ENCODE data around the gene KAZN.

Gene KAZN

DNA sequence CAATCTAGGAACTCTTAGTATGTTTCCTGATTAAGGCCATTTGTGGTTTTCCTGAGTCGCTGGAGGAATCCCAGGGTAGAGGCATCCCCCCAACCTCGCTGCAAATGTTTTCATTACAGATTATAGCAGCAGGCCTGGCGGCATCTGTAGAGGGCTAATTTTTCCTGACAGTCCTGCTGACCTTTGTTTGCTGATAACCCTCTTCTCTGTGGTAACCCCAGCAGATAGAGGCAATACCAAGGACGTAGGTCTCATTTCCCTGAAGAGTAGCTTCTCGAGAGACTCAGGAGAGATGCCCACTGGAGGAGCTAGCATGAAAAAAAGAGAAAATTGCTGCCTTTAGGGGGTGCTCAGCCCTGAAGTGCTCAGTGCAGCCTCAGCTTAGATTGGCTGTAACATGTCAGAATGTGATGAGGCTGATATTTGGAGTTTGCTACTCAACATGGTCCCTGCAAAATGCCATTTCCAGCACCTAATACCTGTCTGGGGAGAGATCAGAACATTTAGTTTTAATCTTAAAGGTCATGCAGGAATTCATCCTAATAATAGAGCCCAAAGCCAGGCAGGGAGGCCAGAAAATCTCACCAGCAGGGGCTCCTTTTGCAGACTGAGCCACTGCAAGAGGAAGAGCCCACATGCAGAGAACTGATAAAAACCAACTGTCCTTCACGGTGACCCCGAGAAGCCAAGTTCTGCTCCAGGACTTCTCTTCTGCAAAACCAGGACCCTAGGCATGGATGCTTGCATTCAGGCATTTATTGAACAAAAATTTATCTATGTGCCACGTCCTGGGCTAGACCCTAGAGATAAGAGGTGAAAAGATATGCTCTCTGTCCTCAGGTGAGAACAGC is 184.5 kb downstream of the KAZN start:
- Histone ChIP-seq H4K20me1 (ENCODE audit: insufficient read depth, low read length, poor library complexity, severe bottlenecking) (no peaks in the 10 kb centered on the region), H3F3A (ENCODE audit: low read depth) (no peaks in the 10 kb centered on the region), H3K4me3 (ENCODE audit: low read length, poor library complexity, severe bottlenecking) (no peak overlapping the region), H3K9me2 (replicated peaks; ENCODE audit: low read depth, low read length) (no peaks in the 10 kb centered on the region), H2AFZ (ENCODE audit: low read length) (no peak overlapping the region), H3K9ac (ENCODE audit: low read depth, low read length, poor library complexity, severe bottlenecking) (no peak overlapping the region), H3K36me3 (ENCODE audit: insufficient read depth, low read length) (no peaks in the 10 kb centered on the region), H3K79me2 (ENCODE audit: insufficient read depth, low read length) (no peaks in the 10 kb centered on the region), H3K4me2 (ENCODE audit: low read depth, low read length, poor library complexity, severe bottlenecking) (no peak overlapping the region), H3K4me1 (ENCODE audit: insufficient read depth, low read length, poor library complexity, severe bottlenecking) (peaks cover 17% of the 10 kb centered on the region), H3K9me3 (ENCODE audit: insufficient read depth, low read depth, low read length) (no peaks in the 10 kb centered on the region), H3K27me3 (ENCODE audit: insufficient read depth, low read length, poor library complexity, severe bottlenecking) (no peaks in the 10 kb centered on the region)
- TF ChIP-seq, protein P1, sequence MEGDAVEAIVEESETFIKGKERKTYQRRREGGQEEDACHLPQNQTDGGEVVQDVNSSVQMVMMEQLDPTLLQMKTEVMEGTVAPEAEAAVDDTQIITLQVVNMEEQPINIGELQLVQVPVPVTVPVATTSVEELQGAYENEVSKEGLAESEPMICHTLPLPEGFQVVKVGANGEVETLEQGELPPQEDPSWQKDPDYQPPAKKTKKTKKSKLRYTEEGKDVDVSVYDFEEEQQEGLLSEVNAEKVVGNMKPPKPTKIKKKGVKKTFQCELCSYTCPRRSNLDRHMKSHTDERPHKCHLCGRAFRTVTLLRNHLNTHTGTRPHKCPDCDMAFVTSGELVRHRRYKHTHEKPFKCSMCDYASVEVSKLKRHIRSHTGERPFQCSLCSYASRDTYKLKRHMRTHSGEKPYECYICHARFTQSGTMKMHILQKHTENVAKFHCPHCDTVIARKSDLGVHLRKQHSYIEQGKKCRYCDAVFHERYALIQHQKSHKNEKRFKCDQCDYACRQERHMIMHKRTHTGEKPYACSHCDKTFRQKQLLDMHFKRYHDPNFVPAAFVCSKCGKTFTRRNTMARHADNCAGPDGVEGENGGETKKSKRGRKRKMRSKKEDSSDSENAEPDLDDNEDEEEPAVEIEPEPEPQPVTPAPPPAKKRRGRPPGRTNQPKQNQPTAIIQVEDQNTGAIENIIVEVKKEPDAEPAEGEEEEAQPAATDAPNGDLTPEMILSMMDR (conservative IDR thresholded peaks at IDR 0.05; ENCODE audit: low read length) = peak; percentile 45
- TF ChIP-seq EZH2phosphoT487 (IDR thresholded peaks at IDR 0.05; ENCODE audit: borderline replicate concordance) = no peak

DNA sequence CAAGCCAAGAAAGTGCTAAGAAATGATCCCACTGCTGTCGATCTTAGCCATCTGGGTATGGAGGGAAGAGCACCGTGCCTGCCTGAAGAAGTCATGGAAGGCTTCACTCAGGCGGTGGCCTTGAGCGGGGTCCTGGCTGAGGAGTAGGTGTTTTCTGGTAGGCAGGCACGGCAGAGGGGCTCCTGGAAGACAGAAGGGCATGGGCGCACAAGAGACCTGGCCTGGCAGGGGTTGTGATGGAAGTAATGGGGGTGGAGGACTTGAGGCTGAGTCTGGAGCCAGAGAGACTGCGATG is 185.1 kb downstream of the KAZN start:
- H3K4me3 ChIP-seq (ENCODE audit: low read length, poor library complexity, severe bottlenecking) = no peak overlapping the region
- TF ChIP-seq, protein P1 (conservative IDR thresholded peaks at IDR 0.05; ENCODE audit: low read length) = no peak
- no peak for TF ChIP-seq EZH2phosphoT487 (IDR thresholded peaks at IDR 0.05; ENCODE audit: borderline replicate concordance)
- H2AFZ ChIP-seq (ENCODE audit: low read length) = no peak overlapping the region
- no peaks in the 10 kb centered on the region for H3K79me2 ChIP-seq (ENCODE audit: insufficient read depth, low read length)
- no peak overlapping the region for H3K4me2 ChIP-seq (ENCODE audit: low read depth, low read length, poor library complexity, severe bottlenecking)
- H3K9ac ChIP-seq (ENCODE audit: low read depth, low read length, poor library complexity, severe bottlenecking) = no peak overlapping the region
- H4K20me1 ChIP-seq (ENCODE audit: insufficient read depth, low read length, poor library complexity, severe bottlenecking) = no peaks in the 10 kb centered on the region
- no peaks in the 10 kb centered on the region for H3K27me3 ChIP-seq (ENCODE audit: insufficient read depth, low read length, poor library complexity, severe bottlenecking)
- H3K4me1 ChIP-seq (ENCODE audit: insufficient read depth, low read length, poor library complexity, severe bottlenecking) = peaks cover 11% of the 10 kb centered on the region
- H3K9me2 ChIP-seq (replicated peaks; ENCODE audit: low read depth, low read length) = no peaks in the 10 kb centered on the region
- H3K36me3 ChIP-seq (ENCODE audit: insufficient read depth, low read length) = no peaks in the 10 kb centered on the region
- no peaks in the 10 kb centered on the region for H3F3A ChIP-seq (ENCODE audit: low read depth)
- H3K9me3 ChIP-seq (ENCODE audit: insufficient read depth, low read depth, low read length) = no peaks in the 10 kb centered on the region

DNA sequence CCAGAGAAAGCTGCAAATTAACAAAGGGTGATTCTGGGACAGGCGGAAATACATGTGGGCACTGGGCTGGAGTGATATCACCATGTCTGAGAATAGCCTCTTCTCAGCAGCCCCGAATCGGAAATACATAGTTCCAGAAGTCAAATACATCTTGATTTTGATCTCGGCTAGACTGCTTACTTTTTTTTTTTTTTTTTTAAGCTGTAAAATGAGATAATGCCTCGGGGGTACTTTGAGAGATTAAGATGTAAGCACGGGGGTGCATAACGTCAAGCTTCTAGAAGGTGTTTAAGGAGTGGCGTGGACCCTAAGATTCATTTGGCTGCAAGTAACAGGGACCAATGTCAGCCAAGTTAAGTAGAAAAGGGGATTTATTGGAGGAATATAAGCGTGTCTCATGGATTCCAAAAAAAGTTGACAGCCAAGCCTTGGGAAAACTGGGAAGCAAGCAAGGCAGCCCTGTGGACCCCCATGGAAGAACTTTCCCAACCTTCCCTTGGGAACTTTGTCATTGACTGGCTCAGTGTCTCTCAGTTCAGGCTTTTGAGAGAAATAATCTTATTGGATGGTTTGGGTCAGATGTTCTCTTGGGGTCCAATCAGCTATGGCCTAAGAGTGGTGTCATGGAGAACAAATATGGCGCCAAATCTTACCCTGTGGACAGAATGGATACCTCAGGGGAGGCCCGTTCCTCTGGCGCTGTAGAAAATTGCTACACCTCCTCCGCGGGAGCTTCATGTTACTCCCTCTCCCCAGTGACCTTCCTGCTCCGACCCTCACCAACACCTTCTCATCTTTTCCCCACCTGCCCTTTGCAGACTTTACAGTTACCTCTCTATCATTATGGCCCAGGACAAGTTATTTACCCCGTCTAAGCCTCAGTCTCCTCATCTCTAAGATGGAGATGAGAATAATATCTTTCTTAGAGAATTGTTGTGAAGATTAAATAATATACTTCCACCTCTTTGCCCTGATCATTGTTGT is 186.6 kb downstream of the KAZN start:
- no peaks in the 10 kb centered on the region for H3F3A ChIP-seq (ENCODE audit: low read depth)
- no peaks in the 10 kb centered on the region for H3K36me3 ChIP-seq (ENCODE audit: insufficient read depth, low read length)
- no peak overlapping the region for H3K4me3 ChIP-seq (ENCODE audit: low read length, poor library complexity, severe bottlenecking)
- H3K4me1 ChIP-seq (ENCODE audit: insufficient read depth, low read length, poor library complexity, severe bottlenecking) = peaks cover 5% of the 10 kb centered on the region
- no peaks in the 10 kb centered on the region for H3K9me2 ChIP-seq (replicated peaks; ENCODE audit: low read depth, low read length)
- H3K9ac ChIP-seq (ENCODE audit: low read depth, low read length, poor library complexity, severe bottlenecking) = no peak overlapping the region
- H2AFZ ChIP-seq (ENCODE audit: low read length) = no peak overlapping the region
- H3K27me3 ChIP-seq (ENCODE audit: insufficient read depth, low read length, poor library complexity, severe bottlenecking) = no peaks in the 10 kb centered on the region
- H3K9me3 ChIP-seq (ENCODE audit: insufficient read depth, low read depth, low read length) = no peaks in the 10 kb centered on the region
- H4K20me1 ChIP-seq (ENCODE audit: insufficient read depth, low read length, poor library complexity, severe bottlenecking) = no peaks in the 10 kb centered on the region
- TF ChIP-seq, protein P1 (conservative IDR thresholded peaks at IDR 0.05; ENCODE audit: low read length) = no peak
- TF ChIP-seq EZH2phosphoT487 (IDR thresholded peaks at IDR 0.05; ENCODE audit: borderline replicate concordance) = no peak
- H3K4me2 ChIP-seq (ENCODE audit: low read depth, low read length, poor library complexity, severe bottlenecking) = no peak overlapping the region
- no peaks in the 10 kb centered on the region for H3K79me2 ChIP-seq (ENCODE audit: insufficient read depth, low read length)
